Endothelial cell of umbilical vein (primary cell): ENCODE data around the gene CTU1. TPM values are rescaled to one million over a fixed set of nuclear protein-coding genes. Genes with fewer than 3 reads are reported as not detected.

Source experiments
- BruUV-seq: library from RNA; stranded (reverse); fragments of 400-500 nt; replicated peaks from 2 replicates; lab custom pipeline; 2021; lab: Mats Ljungman, UMichigan
- CTCF ChIA-PET: fragments of 300-600, 350-600 bp; sonication (Branson Sonifier 250); formaldehyde crosslinking; loops from one replicate; lab custom pipeline; 2021; ENCODE audit warnings: antibody characterized with exemption, inconsistent platforms; lab: Charles Lee
- POLR2A ChIA-PET: fragments of 300-600, 350-600 bp; sonication (Branson Sonifier 250); formaldehyde crosslinking; loops from one replicate; lab custom pipeline; 2021; ENCODE audit warnings: antibody characterized with exemption, inconsistent platforms; lab: Charles Lee
- DNase-seq: peaks from one replicate; pipeline ENCODE4 v3.0.0-alpha.2; 2011; ENCODE audit warnings: low read depth, low spot score
- FAIRE-seq: peaks from 2 replicates; lab custom pipeline; 2011; peaks lifted over from hg19 to GRCh38; lab: Jason Lieb, UNC
- H2AFZ ChIP-seq: 2 replicates; pipeline ENCODE4 v1.6.0; 2012; ENCODE audit warnings: low read depth, low read length, control low read depth, inconsistent platforms
- H3K27ac ChIP-seq: 2 replicates; pipeline ENCODE4 v1.5.1; 2011; ENCODE audit warnings: low read depth, mild to moderate bottlenecking, control low read depth, low read length, moderate library complexity; ENCODE audit not compliant: insufficient read depth
- H3K27me3 ChIP-seq, 2 experiments: 2 replicates each; pipeline versions ENCODE4 v1.6.0 to v1.6.1; 2011; ENCODE audit warnings: low read length in 2 of 2, mixed read lengths in 1 of 2; ENCODE audit not compliant: control insufficient read depth in 2 of 2, insufficient read depth in 2 of 2
- H3K36me3 ChIP-seq, 2 experiments: 2 replicates in 1 of 2; 3 replicates in 1 of 2; pipeline ENCODE4 v1.5.1; 2011; ENCODE audit warnings: low read length in 2 of 2, mild to moderate bottlenecking in 1 of 2, moderate library complexity in 1 of 2; ENCODE audit not compliant: control insufficient read depth in 2 of 2, insufficient read depth in 2 of 2; ENCODE audit errors: extremely low read depth in 1 of 2
- H3K4me1 ChIP-seq: 3 replicates; pipeline ENCODE4 v1.5.1; 2011; ENCODE audit warnings: mild to moderate bottlenecking, low read length; ENCODE audit not compliant: control insufficient read depth, insufficient read depth; ENCODE audit errors: extremely low read depth
- H3K4me2 ChIP-seq: 2 replicates; pipeline ENCODE4 v1.6.1; 2011; ENCODE audit warnings: low read length, control low read depth, mixed read lengths; ENCODE audit not compliant: insufficient read depth
- H3K4me3 ChIP-seq, 3 experiments: fragments of 200-600 bp in 1 of 3; sonication (generic), shearing (Covaris generic) in 1 of 3; replicated peaks in 1 of 3; 2 replicates each; pipeline ENCODE4 v1.5.1; 2011 to 2016; ENCODE audit warnings: control low read depth in 3 of 3, low read length in 3 of 3, mild to moderate bottlenecking in 2 of 3, inconsistent platforms in 1 of 3, low read depth in 1 of 3, moderate library complexity in 1 of 3; ENCODE audit not compliant: insufficient read depth in 1 of 3
- H3K79me2 ChIP-seq: 2 replicates; pipeline ENCODE4 v1.6.0; 2012; ENCODE audit warnings: low read length, inconsistent platforms; ENCODE audit not compliant: control insufficient read depth, insufficient read depth
- H3K9ac ChIP-seq: replicated peaks from 2 replicates; pipeline ENCODE3; 2011; ENCODE audit warnings: low read length, control low read depth; ENCODE audit not compliant: insufficient read depth; ENCODE audit errors: extremely low read depth
- H3K9me1 ChIP-seq: replicated peaks from 3 replicates; pipeline ENCODE4 v1.6.0; 2011; ENCODE audit warnings: mild to moderate bottlenecking, low read length; ENCODE audit not compliant: control insufficient read depth, insufficient read depth; ENCODE audit errors: extremely low read depth
- H3K9me3 ChIP-seq: replicated peaks from 2 replicates; pipeline ENCODE4 v1.5.1; 2012; ENCODE audit warnings: low read length, inconsistent platforms; ENCODE audit not compliant: control insufficient read depth, insufficient read depth
- H4K20me1 ChIP-seq: replicated peaks from 2 replicates; pipeline ENCODE3; 2011; ENCODE audit warnings: mild to moderate bottlenecking, low read length; ENCODE audit not compliant: control insufficient read depth, insufficient read depth; ENCODE audit errors: extremely low read depth
- EZH2 ChIP-seq: IDR thresholded peaks from 2 replicates; pipeline ENCODE4 v1.6.1; 2012; ENCODE audit warnings: borderline replicate concordance, low read depth, mild to moderate bottlenecking, moderate library complexity, low read length, inconsistent platforms; ENCODE audit not compliant: severe bottlenecking
- GATA2 ChIP-seq: IDR thresholded peaks from 2 replicates; pipeline ENCODE4 v1.7.0; 2011; ENCODE audit warnings: low read depth, mild to moderate bottlenecking, moderate library complexity, mixed read lengths, low read length; ENCODE audit not compliant: insufficient read length, insufficient read depth
- JUN ChIP-seq: IDR thresholded peaks from 2 replicates; pipeline ENCODE4 v1.6.1; 2011; ENCODE audit warnings: borderline replicate concordance, low read depth; ENCODE audit not compliant: insufficient read length, insufficient read depth
- MAX ChIP-seq: IDR thresholded peaks from 2 replicates; pipeline ENCODE4 v1.6.1; 2011; ENCODE audit not compliant: insufficient read depth, insufficient read length
- MYC ChIP-seq: IDR thresholded peaks from one replicate; pipeline ENCODE4 v1.6.1; 2011; ENCODE audit warnings: mild to moderate bottlenecking, low read depth, low read length
- POLR2A ChIP-seq: IDR thresholded peaks from 2 replicates; pipeline ENCODE4 v1.6.1; 2012; ENCODE audit warnings: low read depth, mild to moderate bottlenecking, control low read depth, low read length
- POLR2AphosphoS5 ChIP-seq: IDR thresholded peaks from 2 replicates; pipeline ENCODE4 v1.6.1; 2012; ENCODE audit warnings: low read depth, mild to moderate bottlenecking, control low read depth, low read length, moderate library complexity; ENCODE audit not compliant: insufficient read depth
- dilution Hi-C: fragments of 300-500 bp; cut with MboI; formaldehyde crosslinking; loops from one replicate; pipeline ENCODE4 v1.15.0; 2019; ENCODE audit warnings: low sequenced_read_pairs; ENCODE audit not compliant: extremely low pct_ligation_motif_present
- intact Hi-C: fragments of 100-400 bp; cut with micrococcal nuclease; formaldehyde crosslinking; loops from one replicate; pipeline ENCODE4 v1.10.0; 2022
- polyA plus RNA-seq, 4 experiments: library from polyadenylated mRNA; depleted of rRNA in 3 of 4; stranded (reverse) in 3 of 4; unstranded in 1 of 4; fragments of >200 nt; gene quantifications; 2 replicates each; pipeline versions ENCODE4 v1.2.1 to v1.2.3, GENCODE V29; 2011 to 2012; ENCODE audit warnings: missing spikeins in 1 of 4
- total RNA-seq: library from RNA; stranded (reverse); gene quantifications from 2 replicates; pipeline ENCODE4 v1.2.3, GENCODE V29; 2021

CTU1 gene
- total and polyA plus RNA-seq, 2 donors (not counting 3 experiments of a cell fraction or from before 2014, with no cell fraction given) = 6.1 to 8.7 TPM

GRCh38 chr19:51157265-51157664 is 49.1 kb upstream of the CTU1 start:
- H3K9me3 ChIP-seq = no peaks in the 10 kb centered on the region
- H3K27me3 ChIP-seq = peaks cover 0 to 3% of the 10 kb centered on the region in 2 experiments
- CTCF ChIA-PET = interaction anchor here (1.2 to 1.3 kb wide), 2 partner anchors 102 to 500 kb away, joined by 3 to 6 read pairs; no protein-coding TSS in a partner anchor
- no peak overlapping the region for H3K27ac ChIP-seq
- no peak overlapping the region for H3K9ac ChIP-seq
- DNase-seq = no peak
- H3K36me3 ChIP-seq = no peaks in the 10 kb centered on the region
- POLR2A ChIA-PET = no interaction called here
- intact Hi-C loops = no loop called here
- FAIRE-seq = no peak
- H3K79me2 ChIP-seq = no peaks in the 10 kb centered on the region
- dilution Hi-C loops = no loop called here
- no peaks in the 10 kb centered on the region for H3K9me1 ChIP-seq
- no peaks in the 10 kb centered on the region for H3K4me1 ChIP-seq
- no peak overlapping the region for H3K4me3 ChIP-seq
- H4K20me1 ChIP-seq = no peaks in the 10 kb centered on the region
- no peak overlapping the region for H3K4me2 ChIP-seq
- no peak overlapping the region for H2AFZ ChIP-seq
- BruUV-seq = no TSS peak
- TF ChIP-seq MAX (no peak), POLR2A (no peak), POLR2AphosphoS5 (no peak), EZH2 (no peak), JUN (no peak)

GRCh38 chr19:51156710-51157109 is 48.5 kb upstream of the CTU1 start:
- dilution Hi-C loops (no loop called here), intact Hi-C loops (no loop called here)
- Histone ChIP-seq H2AFZ (no peak overlapping the region), H3K27ac (no peak overlapping the region), H3K4me3 (no peak overlapping the region), H3K9ac (no peak overlapping the region), H4K20me1 (no peaks in the 10 kb centered on the region), H3K9me3 (no peaks in the 10 kb centered on the region), H3K9me1 (no peaks in the 10 kb centered on the region), H3K36me3 (no peaks in the 10 kb centered on the region), H3K4me2 (no peak overlapping the region), H3K27me3 (no peaks in the 10 kb centered on the region), H3K4me1 (no peaks in the 10 kb centered on the region), H3K79me2 (no peaks in the 10 kb centered on the region)
- ChIA-PET POLR2A (no interaction called here), CTCF (interaction anchor here (0.9 to 1.3 kb wide), 2 partner anchors 44 to 500 kb away, joined by 3 to 6 read pairs; no protein-coding TSS in a partner anchor)
- BruUV-seq = no TSS peak
- FAIRE-seq (no peak), DNase-seq (no peak)
- TF ChIP-seq JUN (no peak), MYC (no peak), EZH2 (no peak), POLR2A (no peak), GATA2 (no peak)
